Activated T-cell treated with anti-CD3 and anti-CD28 coated beads for 4 hours (primary cell): Measurements from ENCODE around the gene SLC11A1.

Experiments
- DNase-seq: peaks from one replicate; pipeline ENCODE4 v3.0.0-alpha.2; 2020

Gene SLC11A1

DNA sequence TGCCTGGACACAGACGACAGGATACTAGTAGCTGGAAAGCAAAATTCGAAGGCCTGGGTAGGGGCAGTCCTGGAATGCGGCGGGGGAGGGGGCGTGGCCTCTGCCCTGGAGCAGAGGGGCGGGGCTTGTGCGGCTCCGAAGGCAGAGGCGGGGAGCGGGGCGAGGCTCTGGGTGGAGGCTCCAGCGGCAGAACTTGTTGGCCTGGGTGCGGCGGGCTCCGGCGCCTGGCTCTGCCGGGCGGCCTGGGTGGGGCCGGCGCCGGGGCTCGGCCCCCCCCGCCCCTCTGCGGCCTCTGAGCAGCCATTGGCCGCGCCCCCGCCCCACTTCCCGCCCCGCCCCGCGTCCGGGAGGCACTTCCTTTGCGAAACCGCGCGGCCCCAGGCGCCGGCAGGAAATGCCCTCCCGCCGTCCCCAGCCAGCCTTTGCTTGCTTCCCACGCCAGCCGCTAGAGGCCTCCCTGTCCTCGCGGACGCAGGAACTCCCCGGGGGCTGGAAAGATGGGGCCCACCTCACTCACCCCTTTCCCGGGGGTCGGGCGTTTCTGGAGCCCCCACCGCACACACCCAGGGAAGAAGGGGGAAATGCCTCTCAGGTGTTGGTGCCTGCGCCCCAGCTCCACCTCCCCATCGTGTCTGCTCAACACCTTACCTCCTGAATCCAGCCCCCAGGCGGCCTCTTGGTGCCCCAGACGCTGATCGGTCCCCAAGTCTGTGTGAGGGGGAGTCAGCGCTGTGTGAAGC is 24.3 kb downstream of the SLC11A1 start:
- peak; percentile 72 for DNase-seq

DNA sequence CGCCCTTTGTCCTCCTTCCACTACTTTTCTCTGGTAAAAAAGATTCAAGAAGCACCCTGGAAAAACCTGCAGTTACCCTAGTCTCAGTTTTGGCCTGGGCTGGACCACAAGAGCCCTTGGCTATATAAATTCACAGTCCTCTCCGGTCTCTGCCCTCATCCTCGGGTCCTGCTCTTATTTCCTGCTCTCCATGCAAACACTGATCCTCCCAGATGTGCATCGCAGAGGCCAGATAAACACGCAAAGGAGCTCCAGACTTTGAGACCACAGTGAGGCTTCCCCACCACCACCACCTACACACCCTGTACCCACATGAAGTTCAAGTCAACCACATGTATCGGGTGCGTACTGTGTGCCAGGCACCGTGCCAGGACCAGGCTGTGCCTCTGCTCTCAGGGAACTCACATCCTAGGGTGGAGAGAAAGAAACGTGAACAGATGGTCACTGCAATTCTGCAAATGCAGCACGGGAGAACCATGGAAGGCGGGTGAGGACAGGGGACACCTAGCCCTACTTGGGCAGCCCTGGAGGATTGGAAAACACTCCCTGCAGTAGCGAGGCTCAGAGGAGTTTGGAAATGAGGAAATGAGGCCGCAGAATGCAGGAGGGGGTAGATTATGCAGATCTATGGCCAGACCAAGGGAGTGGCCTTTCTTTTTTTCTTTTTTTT is 25.0 kb downstream of the SLC11A1 start:
- peak; percentile 50 for DNase-seq

DNA sequence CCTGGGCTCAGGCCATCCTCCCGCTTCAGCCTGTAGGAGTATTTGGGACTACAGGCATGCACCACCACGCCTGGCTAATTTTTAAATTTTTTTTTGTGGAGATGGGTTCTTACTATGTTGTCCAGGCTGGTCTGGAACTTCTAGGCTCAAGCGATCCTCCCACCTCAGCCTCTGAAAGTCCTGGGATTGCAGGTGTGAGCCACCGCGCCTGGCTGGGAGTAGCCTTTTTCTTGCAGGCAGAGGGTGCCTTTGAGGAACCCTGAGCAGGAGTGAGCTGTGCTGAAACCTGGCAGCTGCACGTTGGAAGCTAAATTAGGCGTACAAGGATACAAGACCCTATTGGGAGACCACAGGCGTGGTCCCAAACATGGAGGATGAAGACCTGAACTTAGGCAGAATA is 25.6 kb downstream of the SLC11A1 start:
- no peak for DNase-seq

DNA sequence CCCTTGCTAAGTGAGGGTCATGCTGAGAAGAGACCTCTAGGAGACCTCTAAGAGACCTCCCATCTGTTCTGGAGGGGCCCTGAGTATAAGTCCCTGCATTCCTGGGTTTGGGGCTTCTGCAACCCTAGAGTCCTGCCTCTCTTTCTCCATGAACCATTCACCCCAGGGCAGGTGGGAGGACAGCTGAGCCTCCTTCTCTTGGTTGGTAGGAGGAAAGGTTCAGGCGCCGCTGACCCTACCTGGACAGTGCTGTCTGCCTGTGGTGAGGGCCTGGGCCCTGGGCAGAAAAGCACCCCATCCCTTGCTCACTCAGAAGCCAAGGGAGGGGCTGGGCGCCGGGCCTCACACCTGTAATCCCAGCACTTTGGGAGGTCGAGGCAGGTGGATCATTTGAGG is 36.2 kb downstream of the SLC11A1 start:
- DNase-seq, result no peak

DNA sequence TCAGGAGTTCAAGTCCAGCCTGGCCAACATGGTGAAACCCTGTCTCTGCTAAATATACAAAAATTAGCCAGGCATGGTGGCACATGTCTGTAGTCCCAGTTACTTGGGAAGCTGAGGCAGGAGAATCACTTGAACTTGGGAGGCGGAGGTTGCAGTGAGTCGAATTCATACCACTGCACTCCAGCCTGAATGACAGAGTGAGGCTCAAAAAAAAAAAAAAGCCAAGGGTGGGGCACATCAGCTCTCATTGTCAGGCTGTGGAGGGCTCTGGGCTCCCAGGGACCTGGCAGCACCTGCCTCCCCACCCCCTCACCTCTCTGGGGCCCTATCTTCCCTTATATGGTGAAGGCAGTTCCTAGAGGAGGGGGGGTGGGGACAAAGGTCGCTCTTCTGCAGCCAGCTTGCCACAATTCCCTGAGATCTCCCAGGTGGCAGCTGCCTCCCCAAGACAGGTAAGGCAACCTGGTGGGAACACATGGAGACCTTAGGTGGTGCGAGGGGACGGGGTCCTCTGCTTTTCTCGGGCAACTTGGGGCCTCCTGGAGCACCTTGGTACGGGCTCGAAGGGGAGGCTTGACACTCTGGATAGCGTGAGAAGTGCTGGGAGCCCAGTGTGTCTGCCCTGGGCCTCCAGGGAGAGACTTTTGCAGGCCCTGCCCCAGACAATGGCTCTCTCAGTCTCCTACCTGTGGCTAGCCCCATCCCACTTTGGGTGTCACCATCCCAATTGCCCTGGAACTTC is 36.8 kb downstream of the SLC11A1 start, which contains the start of gene VIL1:
TSS of gene VIL1 (plus strand) at position 407 of the 742 bp plus-strand sequence. CDS start 4,656 bp downstream, outside the sequence.
- DNase-seq, result no peak

DNA sequence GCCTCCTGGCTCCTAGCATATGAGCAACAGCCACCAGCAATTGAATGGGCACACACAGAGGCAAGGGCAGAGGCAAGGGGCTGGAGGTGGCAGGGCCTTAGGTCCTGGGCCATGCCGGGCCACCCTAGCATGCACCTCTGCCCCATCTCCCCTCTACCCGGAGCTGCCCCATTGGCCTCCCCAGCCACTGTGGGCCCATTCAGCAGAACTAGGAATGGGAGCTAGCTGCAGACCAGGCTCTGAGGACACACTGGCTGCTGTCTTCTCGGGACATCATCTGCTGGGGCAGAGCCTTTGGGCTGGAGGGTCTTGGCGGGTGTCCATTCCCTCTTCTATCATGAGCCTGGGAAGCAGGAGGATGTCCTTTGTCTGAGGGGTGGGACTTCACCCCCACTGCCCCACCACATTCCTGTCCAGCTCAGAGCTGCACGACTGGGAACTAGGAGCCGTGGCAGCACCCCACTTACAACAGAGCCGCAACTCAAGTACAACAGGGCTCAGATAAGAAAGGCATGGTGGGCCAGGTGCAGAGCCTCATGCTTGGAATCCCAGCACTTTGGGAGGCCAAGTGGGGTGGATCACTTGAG is 37.6 kb downstream of the SLC11A1 start:
- no peak for DNase-seq

DNA sequence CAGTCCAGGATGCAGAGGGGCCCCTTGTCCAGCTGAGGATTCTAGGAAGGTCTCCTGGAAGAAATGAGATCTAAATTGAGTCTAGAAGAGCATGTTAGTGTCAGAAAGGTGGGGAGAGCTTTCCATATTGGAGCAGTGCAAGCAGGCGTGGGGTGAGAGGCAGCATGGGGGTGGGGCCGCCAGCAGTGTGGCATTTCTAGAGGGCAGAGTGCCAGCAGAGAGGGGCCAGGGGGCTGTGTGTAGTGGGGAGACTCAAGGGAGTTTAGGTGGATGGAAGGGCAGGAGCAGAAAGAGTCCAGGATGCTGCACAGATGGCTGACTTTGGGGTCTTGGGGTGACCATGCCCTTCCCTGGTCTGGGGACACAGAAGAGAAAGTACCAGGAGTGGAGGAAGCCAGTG is 39.0 kb downstream of the SLC11A1 start:
- no peak for DNase-seq

DNA sequence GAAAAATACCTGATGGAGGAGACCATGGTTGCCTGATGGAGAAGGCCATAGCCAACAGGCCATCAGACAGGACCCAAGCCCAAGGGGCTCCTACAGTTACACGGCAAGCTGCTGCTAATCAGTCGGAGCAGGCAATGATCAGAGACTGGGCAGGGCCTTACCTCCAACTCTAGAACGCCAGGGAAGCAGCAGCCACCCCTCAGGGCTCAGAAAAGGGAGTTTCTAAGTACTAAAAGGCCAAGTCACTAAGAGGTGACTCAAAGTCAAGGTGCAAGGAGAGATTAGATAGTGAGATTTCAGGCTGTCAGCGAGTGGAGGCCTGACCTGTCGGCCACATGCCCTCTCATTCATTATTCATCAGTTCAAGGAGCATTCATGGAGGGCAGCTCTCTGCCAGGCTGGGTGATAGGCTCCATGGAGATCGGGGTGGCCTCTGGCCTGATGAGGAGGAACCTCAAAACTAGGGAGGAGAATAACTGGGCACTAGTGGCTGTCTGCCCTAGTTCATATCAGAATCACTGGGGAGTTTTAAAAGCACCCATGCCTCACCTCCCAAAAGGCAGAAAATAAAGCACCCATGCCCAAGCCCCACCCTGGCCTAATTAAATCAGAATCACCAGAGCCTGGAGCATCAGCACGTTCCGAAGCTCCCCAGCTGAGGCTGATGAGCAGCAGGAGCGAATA is 40.5 kb downstream of the SLC11A1 start:
- no peak for DNase-seq

DNA sequence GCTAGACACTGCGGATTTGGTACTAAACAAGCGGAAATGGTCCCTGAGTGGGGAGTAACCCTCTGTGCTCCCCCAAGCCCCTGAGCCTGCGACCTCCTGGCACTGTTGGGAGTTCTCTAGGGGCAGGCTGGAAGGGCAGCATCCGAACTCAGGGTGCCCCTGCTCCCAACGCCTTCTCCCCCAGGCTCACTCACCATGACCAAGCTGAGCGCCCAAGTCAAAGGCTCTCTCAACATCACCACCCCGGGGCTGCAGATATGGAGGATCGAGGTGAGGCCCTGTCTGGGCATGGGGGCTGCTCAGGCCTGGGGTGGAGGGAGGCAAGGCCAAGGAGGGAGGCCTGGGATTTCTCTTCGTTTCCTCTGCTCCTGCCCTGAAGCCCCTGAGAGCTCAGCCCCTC is 41.5 kb downstream of the SLC11A1 start:
- DNase-seq, result no peak

DNA sequence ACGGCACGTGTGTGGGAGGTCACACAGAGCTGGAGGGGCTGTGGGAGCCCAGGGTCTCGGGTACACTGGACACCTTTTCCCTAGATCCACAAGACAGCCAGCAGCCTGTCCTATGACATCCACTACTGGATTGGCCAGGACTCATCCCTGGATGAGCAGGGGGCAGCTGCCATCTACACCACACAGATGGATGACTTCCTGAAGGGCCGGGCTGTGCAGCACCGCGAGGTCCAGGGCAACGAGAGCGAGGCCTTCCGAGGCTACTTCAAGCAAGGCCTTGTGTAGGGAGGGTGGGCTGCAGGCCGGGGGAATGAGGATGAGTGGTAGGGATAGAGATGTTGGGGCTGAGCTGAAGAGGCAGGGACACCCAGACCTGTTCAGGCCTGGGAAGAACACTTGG is 43.5 kb downstream of the SLC11A1 start:
- no peak for DNase-seq

DNA sequence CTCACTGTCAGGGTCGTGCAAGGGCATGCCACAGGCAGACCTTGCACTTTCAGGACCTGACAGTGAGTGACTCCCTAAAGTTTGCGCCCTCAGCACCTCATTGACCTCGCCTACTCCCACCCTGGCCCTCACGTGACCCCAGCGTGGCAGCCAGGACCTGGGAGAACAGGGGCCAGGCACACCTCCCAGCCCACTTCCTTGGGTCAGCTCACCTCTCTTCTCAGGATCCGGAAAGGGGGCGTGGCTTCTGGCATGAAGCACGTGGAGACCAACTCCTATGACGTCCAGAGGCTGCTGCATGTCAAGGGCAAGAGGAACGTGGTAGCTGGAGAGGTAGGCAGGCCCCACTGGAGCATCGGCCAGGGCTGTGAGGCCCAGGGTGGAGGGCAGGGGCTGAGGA is 45.7 kb downstream of the SLC11A1 start:
- DNase-seq, result no peak

DNA sequence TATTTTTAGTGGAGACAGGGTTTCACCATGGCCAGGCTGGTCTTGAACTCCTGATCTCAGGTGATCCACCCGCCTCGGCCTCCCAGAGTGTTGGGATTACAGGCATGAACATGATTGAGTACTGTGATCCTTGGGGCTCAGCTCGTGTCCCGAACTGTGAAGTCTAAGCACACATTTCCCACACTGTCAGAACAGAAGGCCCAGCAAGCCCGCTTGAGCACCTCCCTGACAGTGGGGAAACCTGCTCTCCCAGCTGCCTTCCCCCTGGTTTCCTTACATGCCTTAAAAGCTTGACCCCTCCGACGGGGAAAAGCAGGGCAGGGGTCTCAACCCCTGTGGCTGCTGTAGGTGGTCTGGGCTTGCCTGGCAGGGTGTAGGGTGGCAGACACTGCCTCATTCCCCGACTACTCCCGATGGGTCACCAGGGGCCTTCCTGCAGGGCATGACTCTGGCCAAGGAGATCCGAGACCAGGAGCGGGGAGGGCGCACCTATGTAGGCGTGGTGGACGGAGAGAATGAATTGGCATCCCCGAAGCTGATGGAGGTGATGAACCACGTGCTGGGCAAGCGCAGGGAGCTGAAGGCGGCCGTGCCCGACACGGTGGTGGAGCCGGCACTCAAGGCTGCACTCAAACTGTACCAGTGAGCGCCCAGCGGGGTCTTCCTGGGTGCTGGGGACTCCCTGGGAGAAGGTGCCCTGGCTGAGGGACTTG is 46.9 kb downstream of the SLC11A1 start:
- DNase-seq, result no peak

DNA sequence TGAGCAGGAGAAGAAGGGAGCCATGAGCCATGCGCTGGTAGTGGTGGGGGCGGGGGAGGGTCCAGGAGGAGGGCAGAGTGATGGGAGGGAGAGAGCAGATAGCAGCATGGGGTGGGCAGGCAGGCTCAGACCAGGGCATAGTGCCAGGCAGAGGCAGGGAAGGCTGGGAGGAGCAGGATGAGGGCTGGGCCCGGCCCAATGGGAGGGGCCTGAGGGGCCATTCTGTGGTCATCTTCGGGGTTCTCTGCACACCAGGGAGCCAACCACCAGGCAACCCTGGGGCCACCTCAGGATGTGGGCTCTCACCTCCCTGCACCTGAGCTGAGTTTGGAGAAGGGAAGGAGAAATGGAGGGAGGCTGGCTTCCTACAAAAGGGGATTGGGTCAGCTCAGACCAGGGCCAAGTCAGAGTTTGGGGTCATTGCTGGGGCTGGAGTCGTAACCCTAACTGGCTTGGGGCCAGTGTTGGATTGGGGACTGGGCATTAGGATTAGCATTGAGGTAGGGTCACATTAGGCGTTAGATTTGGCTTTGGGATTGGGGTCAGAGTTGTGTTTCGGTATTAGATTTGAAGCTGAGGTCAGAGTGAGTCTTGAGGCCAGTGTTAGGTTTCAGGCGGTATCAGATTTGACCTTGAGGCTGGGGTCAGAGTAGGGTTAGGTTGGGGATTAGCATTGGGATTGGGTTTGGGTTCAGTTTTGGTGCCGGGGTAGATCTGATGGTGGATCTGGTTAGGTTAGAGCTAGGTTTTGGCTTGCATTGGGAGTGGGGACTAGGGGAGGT is 48.0 kb downstream of the SLC11A1 start:
- no peak for DNase-seq

DNA sequence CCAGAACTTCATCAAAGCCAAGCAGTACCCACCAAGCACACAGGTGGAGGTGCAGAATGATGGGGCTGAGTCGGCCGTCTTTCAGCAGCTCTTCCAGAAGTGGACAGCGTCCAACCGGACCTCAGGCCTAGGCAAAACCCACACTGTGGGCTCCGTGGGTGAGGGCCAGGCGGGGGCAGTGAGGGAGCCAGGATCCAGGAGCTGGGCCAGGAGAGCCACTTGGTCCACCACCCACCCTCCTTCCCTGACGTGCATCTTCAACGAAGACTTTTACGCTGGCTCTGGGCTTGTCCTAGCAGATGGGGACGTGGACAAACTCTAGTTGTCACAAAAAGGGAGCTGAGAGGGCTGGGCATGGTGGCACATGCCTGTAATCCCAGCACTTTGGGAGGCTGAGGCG is 48.6 kb downstream of the SLC11A1 start:
- DNase-seq, result no peak

DNA sequence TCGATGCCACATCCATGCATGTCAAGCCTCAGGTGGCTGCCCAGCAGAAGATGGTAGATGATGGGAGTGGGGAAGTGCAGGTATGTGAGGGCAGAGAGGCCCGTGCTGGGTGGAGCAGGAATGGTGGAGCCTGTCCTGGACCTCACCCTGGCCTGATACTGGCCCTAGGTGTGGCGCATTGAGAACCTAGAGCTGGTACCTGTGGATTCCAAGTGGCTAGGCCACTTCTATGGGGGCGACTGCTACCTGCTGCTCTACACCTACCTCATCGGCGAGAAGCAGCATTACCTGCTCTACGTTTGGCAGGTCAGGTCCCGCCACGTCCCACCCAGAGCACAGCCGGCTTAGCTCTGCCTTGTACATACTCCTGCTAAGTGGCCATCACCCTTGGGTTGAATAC is 49.8 kb downstream of the SLC11A1 start:
- DNase-seq, result no peak

DNA sequence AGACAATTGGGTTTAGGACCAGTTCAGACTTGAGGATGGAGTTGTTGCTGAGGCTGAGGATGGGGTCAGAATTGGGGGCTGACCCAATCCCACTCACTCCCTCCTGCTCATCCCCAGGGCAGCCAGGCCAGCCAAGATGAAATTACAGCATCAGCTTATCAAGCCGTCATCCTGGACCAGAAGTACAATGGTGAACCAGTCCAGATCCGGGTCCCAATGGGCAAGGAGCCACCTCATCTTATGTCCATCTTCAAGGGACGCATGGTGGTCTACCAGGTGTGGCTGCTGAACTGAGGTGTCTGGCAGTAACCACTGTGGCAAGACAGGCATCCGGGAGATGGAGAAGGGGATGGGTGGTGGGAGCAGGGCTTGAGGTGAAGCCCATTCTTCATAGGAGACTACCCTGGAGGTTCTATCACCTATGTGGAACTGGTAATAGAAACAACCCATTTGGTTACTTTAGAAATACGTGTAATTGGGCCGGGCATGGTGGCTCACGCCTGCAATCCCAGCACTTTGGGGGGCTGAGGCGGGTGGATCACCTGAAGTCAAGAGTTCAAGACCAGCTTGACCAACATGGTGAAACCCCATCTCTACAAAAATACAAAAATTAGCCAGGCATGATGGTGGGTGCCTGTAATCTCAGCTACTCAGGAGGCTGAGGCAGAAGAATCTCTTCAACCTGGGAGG is 50.7 kb downstream of the SLC11A1 start:
- no peak for DNase-seq

DNA sequence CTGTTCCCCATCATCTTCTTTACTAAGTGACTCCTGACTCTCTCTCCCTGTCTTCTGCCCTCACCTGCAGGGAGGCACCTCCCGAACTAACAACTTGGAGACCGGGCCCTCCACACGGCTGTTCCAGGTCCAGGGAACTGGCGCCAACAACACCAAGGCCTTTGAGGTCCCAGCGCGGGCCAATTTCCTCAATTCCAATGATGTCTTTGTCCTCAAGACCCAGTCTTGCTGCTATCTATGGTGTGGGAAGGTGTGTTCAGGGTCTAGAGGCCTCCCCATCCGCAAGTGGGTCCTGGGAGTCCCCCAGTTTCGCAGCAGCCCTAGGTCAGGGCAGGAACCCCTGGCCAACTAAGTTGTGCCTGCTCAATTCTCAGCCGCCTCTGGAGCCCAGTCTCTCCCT is 52.4 kb downstream of the SLC11A1 start:
- no peak for DNase-seq

DNA sequence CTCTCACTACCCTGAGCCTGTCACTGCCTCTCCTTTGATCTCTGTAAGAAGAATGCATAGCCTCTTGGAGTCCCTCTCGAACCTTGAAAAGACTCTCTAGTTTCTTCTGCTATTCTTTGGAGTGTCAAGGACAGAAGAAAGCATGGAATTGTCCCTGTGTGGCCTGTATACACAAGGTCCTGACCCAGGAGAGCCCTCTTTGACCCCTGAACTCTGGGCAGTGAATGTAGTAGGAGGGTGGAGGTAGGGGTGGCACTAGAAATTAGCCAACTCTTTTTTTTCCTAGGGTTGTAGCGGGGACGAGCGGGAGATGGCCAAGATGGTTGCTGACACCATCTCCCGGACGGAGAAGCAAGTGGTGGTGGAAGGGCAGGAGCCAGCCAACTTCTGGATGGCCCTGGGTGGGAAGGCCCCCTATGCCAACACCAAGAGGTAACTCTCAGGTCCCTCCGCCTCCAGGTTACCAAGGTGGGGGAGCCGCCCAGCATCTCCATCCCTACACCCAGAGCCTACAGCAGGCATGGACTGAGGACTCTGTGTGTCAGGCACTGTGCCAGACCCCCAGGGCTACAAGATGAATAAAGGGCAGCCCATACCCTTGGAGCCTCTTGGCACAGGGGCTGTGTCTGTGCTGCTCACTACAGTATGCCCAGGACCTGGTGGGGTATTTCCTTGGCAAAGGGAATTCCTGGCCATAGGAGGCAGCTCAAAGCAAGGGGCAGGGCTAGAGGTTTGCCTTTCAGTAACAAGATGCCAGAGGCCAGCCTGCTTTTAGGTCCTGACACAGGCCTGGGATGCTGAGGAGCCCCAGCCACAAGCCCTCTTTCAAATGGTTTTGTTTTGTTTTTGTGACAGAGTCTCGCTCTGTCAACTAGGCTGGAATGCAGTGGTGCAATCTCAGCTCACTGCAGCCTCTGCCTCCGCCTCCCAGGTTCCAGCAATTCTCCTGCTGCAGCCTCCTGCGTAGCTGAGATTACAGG is 53.2 kb downstream of the SLC11A1 start:
- DNase-seq, result no peak

DNA sequence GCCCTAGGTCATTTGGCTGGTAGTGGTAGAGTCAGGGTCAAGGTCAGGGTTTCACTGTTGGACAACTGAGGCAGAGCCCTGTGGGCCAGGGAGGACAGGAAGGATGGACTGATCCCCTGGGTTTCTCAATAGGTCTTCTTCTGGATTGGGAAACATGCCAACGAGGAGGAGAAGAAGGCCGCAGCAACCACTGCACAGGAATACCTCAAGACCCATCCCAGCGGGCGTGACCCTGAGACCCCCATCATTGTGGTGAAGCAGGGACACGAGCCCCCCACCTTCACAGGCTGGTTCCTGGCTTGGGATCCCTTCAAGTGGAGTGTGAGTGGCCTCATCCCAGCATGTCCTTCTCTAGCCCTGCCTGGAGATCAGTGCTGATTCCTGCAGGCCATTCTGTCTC is 54.9 kb downstream of the SLC11A1 start:
- DNase-seq, result no peak

DNA sequence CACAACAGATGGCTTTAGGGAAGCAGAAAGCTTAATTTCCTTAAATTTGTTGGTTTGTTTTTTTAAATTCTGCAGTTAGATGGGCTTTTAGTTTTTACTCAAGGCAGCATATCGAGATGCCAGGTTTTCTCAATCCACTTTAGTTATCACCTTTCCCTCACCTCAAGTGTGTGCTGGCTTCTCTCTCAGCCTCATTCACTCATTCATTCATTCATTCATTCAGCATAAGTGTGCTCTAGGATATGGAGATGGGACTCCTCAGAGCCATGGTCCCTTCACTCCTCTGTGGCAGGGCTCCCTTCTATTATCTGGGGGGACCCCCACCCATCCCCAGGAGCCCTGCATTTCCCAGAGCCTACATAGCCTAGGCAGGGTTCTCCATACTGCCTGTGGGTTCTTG is 55.9 kb downstream of the SLC11A1 start:
- DNase-seq, result no peak
